Activated naive CD4-positive, alpha-beta T cell treated with anti-CD3 and anti-CD28 coated beads, Interleukin-2, amount 50 U/mL, for 16 hours (primary cell): ENCODE measurements around the gene SARM1.
"Not testable (repeated sequence)": the region's sequence is repeated elsewhere in the genome, so short reads cannot be mapped to it uniquely, and the experiment has no call there.

Experiments
- DNase-seq: peaks from one replicate; pipeline ENCODE4 v3.0.0-alpha.2; 2020

SARM1 gene

DNA sequence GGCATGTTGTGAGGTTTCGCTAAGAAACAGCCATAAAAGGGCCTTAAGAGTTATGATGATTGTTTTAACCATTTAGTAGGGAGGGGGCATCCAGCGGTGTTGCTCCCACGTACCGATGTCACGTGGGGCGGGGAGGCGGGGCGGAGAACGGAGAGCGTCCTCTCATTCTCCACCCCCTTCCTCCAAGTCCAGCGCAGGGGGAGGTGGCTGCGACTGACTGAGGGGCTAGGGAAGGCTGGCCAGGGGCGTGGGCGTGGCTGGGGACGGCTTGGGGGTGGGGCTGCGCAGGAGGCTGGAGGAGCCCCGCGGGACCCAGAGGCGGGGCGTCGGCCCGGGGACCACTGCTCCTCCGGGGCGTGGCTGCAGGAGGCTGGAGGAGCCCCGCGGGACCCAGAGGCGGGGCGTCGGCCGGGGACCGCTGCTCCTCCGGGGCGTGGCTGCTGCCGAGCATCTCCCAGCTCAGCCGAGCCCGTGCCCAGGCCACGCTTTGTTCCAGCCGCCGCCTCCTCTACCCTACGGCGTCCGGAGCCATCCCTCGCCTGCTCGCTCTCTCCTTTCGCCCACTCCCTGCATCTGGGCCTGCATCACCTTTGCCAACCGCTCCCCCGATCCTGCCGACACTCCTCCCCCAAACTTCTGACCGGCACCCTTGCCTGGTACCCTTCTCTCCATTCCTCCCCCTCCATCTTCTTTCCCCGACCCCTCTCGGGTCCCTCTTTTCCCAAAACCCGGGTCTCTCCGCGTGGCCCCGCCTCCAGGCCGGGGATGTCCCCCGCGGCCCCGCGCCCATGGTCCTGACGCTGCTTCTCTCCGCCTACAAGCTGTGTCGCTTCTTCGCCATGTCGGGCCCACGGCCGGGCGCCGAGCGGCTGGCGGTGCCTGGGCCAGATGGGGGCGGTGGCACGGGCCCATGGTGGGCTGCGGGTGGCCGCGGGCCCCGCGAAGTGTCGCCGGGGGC is at the start of gene SARM1:
TSS of gene SARM1 (plus strand) at position 450 of the 958 bp plus-strand sequence. CDS start at position 789, 339 bp downstream.
- DNase-seq = peak; percentile 86

GRCh38 chr17:28324267-28324745 is 47.2 kb upstream of the SARM1 start:
- no peak for DNase-seq

DNA sequence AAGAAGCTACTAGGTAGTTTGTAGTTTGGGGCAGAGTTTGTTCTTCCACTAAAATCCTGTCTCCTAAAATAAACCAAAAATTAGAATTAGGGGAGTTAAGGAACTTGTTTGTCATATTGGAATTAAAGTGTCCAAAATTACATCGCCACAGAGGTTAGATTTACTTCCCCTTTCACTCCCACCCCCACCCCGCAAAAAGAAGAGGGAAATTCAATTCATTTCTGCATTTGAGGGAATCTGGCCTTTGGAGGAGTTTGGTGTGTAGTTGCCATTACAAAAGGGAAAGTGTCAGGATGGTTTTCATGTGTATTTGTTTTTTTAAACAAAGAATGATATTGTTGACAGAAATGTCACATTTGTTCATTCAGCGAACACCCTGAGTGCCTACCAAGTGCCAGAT is 46.7 kb upstream of the SARM1 start:
- DNase-seq = no peak

GRCh38 chr17:28325211-28325610 is 46.3 kb upstream of the SARM1 start:
- no peak for DNase-seq

- no peak for DNase-seq
These were observed 45.4 kb upstream of the SARM1 start for GRCh38 chr17:28326114-28326513.

- no peak for DNase-seq
These were observed 44.4 kb upstream of the SARM1 start for GRCh38 chr17:28327031-28327607.

DNA sequence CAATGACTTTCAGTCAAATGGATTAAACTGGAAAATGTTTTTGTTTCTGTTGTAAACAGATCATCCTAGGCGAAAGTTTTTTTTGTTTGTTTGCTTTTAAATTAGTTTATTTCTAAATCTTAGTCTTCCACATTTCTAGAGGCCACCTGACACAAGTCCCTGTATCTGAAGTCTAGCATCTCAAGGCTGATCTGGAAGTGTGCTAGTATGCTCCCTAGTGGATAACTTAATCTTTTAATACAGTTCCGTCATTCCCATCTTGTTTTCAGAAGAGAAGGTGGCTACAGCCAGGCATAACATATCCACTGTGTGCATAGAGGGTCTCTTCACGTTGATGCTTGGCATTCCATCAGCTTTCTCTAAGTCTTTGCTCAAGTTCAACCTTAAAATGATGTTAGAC is 43.8 kb upstream of the SARM1 start:
- DNase-seq = no peak

GRCh38 chr17:28328325-28328724 is 43.2 kb upstream of the SARM1 start:
- DNase-seq = no peak

GRCh38 chr17:28330671-28331070 is 40.8 kb upstream of the SARM1 start:
- DNase-seq = no peak

GRCh38 chr17:28331891-28332420 is 39.5 kb upstream of the SARM1 start:
- no peak for DNase-seq

GRCh38 chr17:28333083-28333746 is 38.3 kb upstream of the SARM1 start:
- no peak for DNase-seq

GRCh38 chr17:28334171-28334570 is 37.3 kb upstream of the SARM1 start:
- DNase-seq = no peak

GRCh38 chr17:28334666-28335200 is 36.8 kb upstream of the SARM1 start:
- DNase-seq = no peak

DNA sequence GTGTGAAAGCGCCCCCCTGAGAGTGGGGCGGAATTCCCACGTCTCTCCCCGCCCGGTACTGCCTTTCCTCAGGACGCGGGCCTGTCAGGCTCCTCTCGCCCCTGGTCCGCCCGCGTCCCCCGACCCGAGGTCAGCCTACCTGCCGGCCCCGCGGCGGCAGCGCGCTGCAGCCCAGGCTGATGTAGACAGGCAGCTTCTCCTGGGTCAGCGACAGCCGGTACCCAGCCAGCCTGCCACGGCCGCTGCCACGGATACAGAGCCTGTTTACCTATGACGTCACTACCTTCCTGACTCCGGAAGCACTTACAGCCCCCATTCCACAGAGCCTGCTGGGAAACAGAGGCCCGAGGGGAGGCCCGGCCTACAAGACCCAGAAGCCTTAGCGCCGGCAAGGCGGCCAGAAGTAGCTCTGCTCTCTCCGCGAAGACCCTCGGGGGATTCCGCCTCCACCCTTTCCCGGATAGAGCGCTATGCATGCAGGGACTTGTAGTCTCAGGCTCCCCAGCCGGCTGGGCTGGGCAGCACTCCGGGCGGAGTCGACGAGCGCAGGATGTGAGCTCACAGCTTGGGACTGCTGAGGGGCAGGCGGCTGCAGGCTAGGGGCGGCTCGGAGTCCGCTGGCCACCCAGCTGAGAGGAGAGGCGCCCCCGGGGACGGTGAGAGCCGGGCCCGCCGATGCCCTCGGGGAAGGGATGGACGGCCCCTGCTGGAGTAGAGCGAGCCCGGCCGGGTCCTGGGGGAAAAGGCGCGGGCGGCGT is 36.1 kb upstream of the SARM1 start, which contains the start of the genes IFT20 and TNFAIP1:
TSS of gene IFT20 (minus strand) at position 272 of the 758 bp plus-strand sequence. CDS start 3,487 bp downstream, outside the sequence.
TSS of gene TNFAIP1 (plus strand) at position 561 of the 758 bp plus-strand sequence. CDS start 3,761 bp downstream, outside the sequence.
- peak; percentile 97 for DNase-seq

GRCh38 chr17:28335959-28336871 is 35.3 kb upstream of the SARM1 start:
- no peak for DNase-seq

DNA sequence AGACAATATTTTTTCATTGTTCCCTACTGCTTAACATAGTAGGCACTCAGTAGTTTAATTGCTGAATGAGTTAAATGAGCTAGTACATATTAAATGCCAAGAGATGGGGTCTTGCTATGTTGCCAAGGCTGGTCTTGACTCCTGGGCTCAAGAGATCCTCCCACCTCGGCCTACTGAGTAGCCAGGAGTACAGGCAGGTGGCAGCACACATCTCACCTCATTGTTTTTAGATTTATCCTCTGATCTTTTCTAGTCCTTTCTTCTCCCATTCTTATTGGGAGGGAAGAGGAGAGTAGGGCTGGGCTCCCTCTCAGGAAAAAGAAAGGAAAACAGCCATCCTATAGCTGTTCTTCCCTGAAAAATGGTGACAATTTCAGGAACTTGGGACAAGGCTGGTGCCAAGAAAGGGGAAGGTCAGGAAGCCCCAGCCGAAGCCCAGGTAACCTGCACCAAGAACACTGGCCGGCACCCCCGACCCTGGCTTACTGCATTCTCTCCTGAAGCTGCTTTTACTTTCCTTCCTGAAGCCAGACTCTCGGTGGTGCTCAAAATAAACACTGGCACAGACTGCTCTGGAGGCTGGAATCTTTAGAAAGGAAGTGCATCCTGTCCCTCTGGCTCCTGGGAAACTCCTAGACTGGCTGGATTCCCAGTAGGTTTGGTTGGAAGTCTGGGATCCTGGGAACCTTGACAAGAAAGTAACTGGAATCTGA is 33.3 kb upstream of the SARM1 start:
- no peak for DNase-seq

DNA sequence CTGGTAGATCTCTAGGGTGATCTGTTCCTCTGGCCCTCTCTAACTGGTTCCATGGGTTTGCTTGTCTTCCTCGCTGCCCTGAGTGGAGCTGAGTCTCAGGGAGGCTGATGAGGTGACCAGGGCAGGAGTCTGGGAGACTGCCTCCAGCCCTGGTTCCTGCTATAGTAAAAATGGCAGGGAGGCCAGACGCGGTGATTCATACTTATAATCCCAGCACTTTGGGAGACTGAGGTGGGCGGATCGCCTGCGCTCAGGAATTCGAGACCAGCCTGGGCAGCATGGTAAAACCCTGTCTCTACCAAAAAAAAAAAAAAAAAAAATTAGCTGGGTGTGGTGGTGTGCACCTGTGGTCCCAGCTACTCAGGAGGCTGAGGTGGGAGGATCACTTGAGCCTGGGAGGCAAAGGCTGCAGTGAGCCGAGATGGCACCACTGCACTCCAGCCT is 32.7 kb upstream of the SARM1 start:
- DNase-seq = not testable (repeated sequence)

DNA sequence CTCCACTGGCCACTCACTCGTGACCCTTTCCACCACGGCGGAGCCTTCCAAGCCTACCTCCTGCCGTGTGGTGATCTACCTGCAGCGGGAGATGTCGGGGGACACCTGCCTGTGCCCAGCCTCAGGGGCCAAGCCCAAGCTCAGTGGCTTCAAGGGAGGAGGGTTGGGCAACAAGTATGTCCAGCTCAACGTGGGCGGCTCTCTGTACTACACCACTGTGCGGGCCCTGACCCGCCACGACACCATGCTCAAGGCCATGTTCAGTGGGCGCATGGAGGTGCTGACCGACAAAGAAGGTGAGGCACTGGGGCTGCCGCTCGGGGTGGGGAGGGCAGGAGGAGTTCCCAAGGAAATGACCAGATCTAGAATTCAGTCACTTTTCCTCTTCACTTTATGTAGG is 32.1 kb upstream of the SARM1 start:
- no peak for DNase-seq

DNA sequence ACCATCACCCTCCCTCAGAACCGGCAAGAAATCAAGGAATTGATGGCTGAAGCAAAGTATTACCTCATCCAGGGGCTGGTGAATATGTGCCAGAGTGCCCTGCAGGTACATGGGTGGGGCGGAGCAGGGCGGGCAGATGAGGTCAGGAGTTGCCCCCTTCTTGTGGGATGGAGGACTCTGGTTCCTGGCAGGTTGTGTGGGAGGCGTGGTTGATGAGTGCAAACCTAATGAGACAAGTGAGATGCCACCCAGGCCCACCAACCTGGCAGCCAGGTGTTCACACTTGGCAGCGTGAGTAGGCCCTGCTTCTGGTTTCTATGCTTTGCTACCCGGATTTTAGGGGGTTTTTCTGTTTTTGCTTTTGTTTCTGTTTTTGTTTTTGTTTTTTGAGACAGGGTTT is 31.1 kb upstream of the SARM1 start:
- DNase-seq = no peak

DNA sequence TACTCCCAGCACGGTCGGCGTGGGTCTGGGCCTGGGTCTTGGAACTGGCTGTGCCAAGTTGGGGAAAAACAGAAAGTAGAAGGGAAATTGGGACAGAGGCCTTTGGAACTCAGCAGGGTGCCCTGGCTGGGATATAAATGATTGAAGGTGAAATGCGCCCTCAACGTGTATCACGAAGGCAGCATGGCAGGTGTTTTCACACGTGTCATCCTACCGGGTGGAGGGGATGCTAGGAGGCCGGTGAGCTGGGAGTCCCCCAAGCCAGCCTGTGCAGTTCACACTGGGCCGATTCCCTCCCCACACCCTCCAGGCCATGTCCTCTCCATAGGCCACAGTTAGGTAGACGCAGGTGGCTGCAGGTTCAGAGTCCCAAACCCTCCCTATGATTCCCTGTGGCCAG is 30.0 kb upstream of the SARM1 start:
- no peak for DNase-seq
